Cortex of kidney (tissue), 1 donor: ENCODE measurements around the gene C4B.
"Not testable (repeated sequence)": the region's sequence is repeated elsewhere in the genome, so short reads cannot be mapped to it uniquely, and the experiment has no call there.

Source experiments
- DNase-seq: peaks from one replicate; lab custom pipeline; 2025; lab: John Stamatoyannopoulos, UW

C4B gene

GRCh38 chr6:32037136-32037535 is 22.5 kb downstream of the C4B start:
- not testable (repeated sequence) for DNase-seq

GRCh38 chr6:32037598-32038524 is 23.3 kb downstream of the C4B start, which contains the start of gene CYP21A2:
TSS of gene CYP21A2 (plus strand) at chr6:32038415. CDS start at chr6:32038423, 8 bp downstream.
- DNase-seq: not testable (repeated sequence)

- not testable (repeated sequence) for DNase-seq
Measured at GRCh38 chr6:32038878-32039277, 24.3 kb downstream of the C4B start.

GRCh38 chr6:32039321-32040274 is 25.0 kb downstream of the C4B start:
- not testable (repeated sequence) for DNase-seq

- DNase-seq: not testable (repeated sequence)
Measured at GRCh38 chr6:32040299-32041049, 25.9 kb downstream of the C4B start.

- DNase-seq: not testable (repeated sequence)
Measured at GRCh38 chr6:32041050-32041321, 26.4 kb downstream of the C4B start.

GRCh38 chr6:32041385-32041784 is 26.8 kb downstream of the C4B start:
- not testable (repeated sequence) for DNase-seq

- not testable (repeated sequence) for DNase-seq
Measured at GRCh38 chr6:32042276-32042675, 27.7 kb downstream of the C4B start.

- DNase-seq: not testable (repeated sequence)
Measured at GRCh38 chr6:32043589-32044380, 29.2 kb downstream of the C4B start.

- DNase-seq: not testable (repeated sequence)
Measured at GRCh38 chr6:32044916-32045315, 30.3 kb downstream of the C4B start.

GRCh38 chr6:32045811-32046449 is 31.3 kb downstream of the C4B start:
- no peak for DNase-seq

- no peak for DNase-seq
Measured at GRCh38 chr6:32046450-32047083, 32.0 kb downstream of the C4B start.

- no peak for DNase-seq
Measured at GRCh38 chr6:32047084-32047478, 32.5 kb downstream of the C4B start.

GRCh38 chr6:32047539-32047854 is 32.9 kb downstream of the C4B start:
- DNase-seq: no peak

- DNase-seq: no peak
Measured at GRCh38 chr6:32047855-32048766, 33.5 kb downstream of the C4B start.

- DNase-seq: not testable (repeated sequence)
Measured at GRCh38 chr6:32049149-32049548, 34.6 kb downstream of the C4B start.

- DNase-seq: not testable (repeated sequence)
Measured at GRCh38 chr6:32049736-32050135, 35.1 kb downstream of the C4B start.

GRCh38 chr6:32050562-32050961 is 36.0 kb downstream of the C4B start:
- no peak for DNase-seq

GRCh38 chr6:32052626-32053025 is 38.0 kb downstream of the C4B start:
- not testable (repeated sequence) for DNase-seq
